ENCODE measurements around the gene TCEA3.

DNA sequence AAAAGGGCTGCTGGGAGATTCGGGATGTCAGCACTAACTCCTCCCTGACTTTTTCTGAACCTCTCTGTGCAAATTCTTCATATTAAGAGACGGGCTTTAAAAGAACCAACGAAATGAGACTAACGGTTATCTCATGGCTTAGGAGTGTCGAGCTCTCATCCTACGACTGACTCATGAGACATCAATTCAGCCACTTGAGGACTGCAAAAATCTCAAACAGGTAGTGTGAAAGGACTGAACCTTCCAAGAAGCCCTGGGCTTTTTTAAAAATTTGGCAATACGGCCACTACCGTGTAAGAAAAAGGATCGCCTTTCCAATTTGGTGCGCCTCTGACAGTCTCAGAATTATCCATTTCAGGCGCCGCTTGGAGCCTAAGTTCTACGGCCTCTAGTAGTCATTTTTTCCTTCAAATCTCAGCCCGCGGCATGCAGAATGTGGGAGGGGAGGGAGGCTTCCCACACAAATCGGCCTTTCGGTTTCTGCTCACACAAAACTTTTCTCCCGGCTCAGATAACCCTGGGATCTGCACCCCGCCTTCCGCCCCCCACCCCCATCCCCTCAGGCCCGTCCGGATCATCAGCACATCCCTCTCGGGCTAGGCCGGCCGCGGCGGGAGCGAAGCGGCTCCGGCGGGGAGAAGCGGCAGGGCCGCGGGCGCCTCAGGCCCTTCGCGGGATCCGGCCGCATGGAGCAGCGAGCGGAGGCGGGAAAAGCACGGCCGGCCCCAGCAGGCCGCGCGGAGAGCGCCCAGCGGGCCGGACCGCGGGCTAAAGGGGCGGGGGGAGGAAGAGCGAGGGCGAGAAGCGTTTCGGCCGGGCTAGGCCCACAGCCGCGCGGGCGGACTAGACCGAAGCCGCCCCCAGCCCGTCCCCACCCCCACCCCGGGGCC, 81.1 kb downstream of the TCEA3 start:
- TF ChIP-seq, protein P1, sequence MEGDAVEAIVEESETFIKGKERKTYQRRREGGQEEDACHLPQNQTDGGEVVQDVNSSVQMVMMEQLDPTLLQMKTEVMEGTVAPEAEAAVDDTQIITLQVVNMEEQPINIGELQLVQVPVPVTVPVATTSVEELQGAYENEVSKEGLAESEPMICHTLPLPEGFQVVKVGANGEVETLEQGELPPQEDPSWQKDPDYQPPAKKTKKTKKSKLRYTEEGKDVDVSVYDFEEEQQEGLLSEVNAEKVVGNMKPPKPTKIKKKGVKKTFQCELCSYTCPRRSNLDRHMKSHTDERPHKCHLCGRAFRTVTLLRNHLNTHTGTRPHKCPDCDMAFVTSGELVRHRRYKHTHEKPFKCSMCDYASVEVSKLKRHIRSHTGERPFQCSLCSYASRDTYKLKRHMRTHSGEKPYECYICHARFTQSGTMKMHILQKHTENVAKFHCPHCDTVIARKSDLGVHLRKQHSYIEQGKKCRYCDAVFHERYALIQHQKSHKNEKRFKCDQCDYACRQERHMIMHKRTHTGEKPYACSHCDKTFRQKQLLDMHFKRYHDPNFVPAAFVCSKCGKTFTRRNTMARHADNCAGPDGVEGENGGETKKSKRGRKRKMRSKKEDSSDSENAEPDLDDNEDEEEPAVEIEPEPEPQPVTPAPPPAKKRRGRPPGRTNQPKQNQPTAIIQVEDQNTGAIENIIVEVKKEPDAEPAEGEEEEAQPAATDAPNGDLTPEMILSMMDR (IDR thresholded peaks at IDR 0.05), result no peak
- TF ChIP-seq POLR2A (IDR thresholded peaks at IDR 0.05), result no peak

Data from suprapubic skin (tissue), 3 donors.